HS-5 (cell line): ENCODE data around the gene GRM6.
A peak's percentile ranks its signal among the peaks of the same experiment; 100 is the strongest.

Source experiments
- DNase-seq: peaks from one replicate; pipeline ENCODE4 v3.0.0-alpha.2; 2012; ENCODE audit warnings: low read depth

GRM6 gene

GRCh38 chr5:178994580-178995340 lies at the start of gene GRM6:
GRM6 (minus strand) TSS chr5:178995320; CDS start chr5:178994944, 376 bp downstream.
- DNase-seq = no peak

- DNase-seq = no peak
Measured at GRCh38 chr5:179044765-179045164, 49.6 kb upstream of the GRM6 start.

GRCh38 chr5:179033004-179033580 lies 38.0 kb upstream of the GRM6 start:
- DNase-seq = no peak

GRCh38 chr5:179023528-179024189 lies 28.5 kb upstream of the GRM6 start, which contains the start of gene ZNF879:
ZNF879 (plus strand) TSS chr5:179023804; CDS start chr5:179025005, 1,201 bp downstream.
- peak; percentile 78 for DNase-seq

- DNase-seq = no peak
Measured at GRCh38 chr5:179008667-179009066, 13.5 kb upstream of the GRM6 start.

- DNase-seq = no peak
Measured at GRCh38 chr5:179006564-179006963, 11.4 kb upstream of the GRM6 start.

- no peak for DNase-seq
Measured at GRCh38 chr5:178998441-178998840, 3.3 kb upstream of the GRM6 start.

GRCh38 chr5:178997191-178997590 lies 2.1 kb upstream of the GRM6 start:
- no peak for DNase-seq

GRCh38 chr5:178996156-178996555 lies 1.0 kb upstream of the GRM6 start:
- no peak for DNase-seq

GRCh38 chr5:178995341-178995690 lies 196 bp upstream of the GRM6 start:
- DNase-seq = no peak

- DNase-seq = no peak
Measured at GRCh38 chr5:178993955-178994579, 1.1 kb downstream of the GRM6 start.

- no peak for DNase-seq
Measured at GRCh38 chr5:178993236-178993765, 1.8 kb downstream of the GRM6 start.

- no peak for DNase-seq
Measured at GRCh38 chr5:178992291-178992895, 2.7 kb downstream of the GRM6 start.

- no peak for DNase-seq
Measured at GRCh38 chr5:178991190-178992145, 3.7 kb downstream of the GRM6 start.

- no peak for DNase-seq
Measured at GRCh38 chr5:178990491-178990890, 4.6 kb downstream of the GRM6 start.

- DNase-seq = no peak
Measured at GRCh38 chr5:178989311-178989710, 5.8 kb downstream of the GRM6 start.

GRCh38 chr5:178988436-178989220 lies 6.5 kb downstream of the GRM6 start:
- no peak for DNase-seq

GRCh38 chr5:178986326-178986960 lies 8.7 kb downstream of the GRM6 start:
- DNase-seq = no peak
